Karpas-422 (cell line): ENCODE results near the gene LRRC4. TPM values are rescaled to one million over a fixed set of nuclear protein-coding genes. Genes with fewer than 3 reads are reported as not detected.
A peak's percentile ranks its signal among the peaks of the same experiment; 100 is the strongest.

Source experiments
- DNase-seq: peaks from one replicate; pipeline ENCODE4 v3.0.0-alpha.2; 2015
- H2AFZ ChIP-seq: fragments of 200-600 bp; sonication (generic); 2 replicates; pipeline ENCODE4 v1.6.1; 2014; ENCODE audit warnings: antibody characterized with exemption, low read length, mixed read lengths
- H3K27ac ChIP-seq: fragments of 200-600 bp; sonication (generic); 2 replicates; pipeline ENCODE4 v1.5.1; 2014; ENCODE audit warnings: mild to moderate bottlenecking, low read length, moderate library complexity
- H3K27me3 ChIP-seq: fragments of 200-600 bp; sonication (generic); 2 replicates; pipeline ENCODE4 v1.6.1; 2014; ENCODE audit warnings: low read length, mixed read lengths
- H3K36me3 ChIP-seq: fragments of 200-600 bp; sonication (generic); 2 replicates; pipeline ENCODE4 v1.6.1; 2014; ENCODE audit warnings: low read length, mixed read lengths; ENCODE audit not compliant: insufficient read depth
- H3K4me1 ChIP-seq: fragments of 200-600 bp; sonication (generic); 2 replicates; pipeline ENCODE4 v1.6.1; 2014; ENCODE audit warnings: mild to moderate bottlenecking, low read length, mixed read lengths
- H3K4me2 ChIP-seq: fragments of 200-600 bp; sonication (generic); 2 replicates; pipeline ENCODE4 v1.6.1; 2014; ENCODE audit warnings: low read length, low read depth, mild to moderate bottlenecking; ENCODE audit not compliant: poor library complexity, severe bottlenecking
- H3K4me3 ChIP-seq: fragments of 200-600 bp; sonication (generic); 2 replicates; pipeline ENCODE4 v1.5.1; 2014; ENCODE audit warnings: mild to moderate bottlenecking, antibody characterized with exemption, low read length, mixed read lengths
- H3K79me2 ChIP-seq: fragments of 200-600 bp; sonication (generic); 2 replicates; pipeline ENCODE4 v1.6.1; 2014; ENCODE audit warnings: mild to moderate bottlenecking, low read length, mixed read lengths
- H3K9ac ChIP-seq: fragments of 200-600 bp; sonication (generic); 2 replicates; pipeline ENCODE4 v1.6.0; 2014; ENCODE audit warnings: low read length
- H3K9me2 ChIP-seq: fragments of 200-600 bp; sonication (generic), shearing (Covaris generic); replicated peaks from 2 replicates; pipeline ENCODE4 v1.6.0; 2014; ENCODE audit warnings: mild to moderate bottlenecking, low read length, moderate library complexity; ENCODE audit not compliant: insufficient read depth
- H3K9me3 ChIP-seq: fragments of 300-700, 200-600 bp; sonication (generic); 2 replicates; pipeline ENCODE4 v1.6.1; 2014; ENCODE audit warnings: low read length, mixed read lengths
- H4K20me1 ChIP-seq: fragments of 200-600 bp; sonication (generic); 2 replicates; pipeline ENCODE4 v1.6.1; 2014; ENCODE audit warnings: mild to moderate bottlenecking, antibody characterized with exemption, low read length, low read depth; ENCODE audit not compliant: insufficient read depth
- total RNA-seq: library from RNA; depleted of rRNA; stranded (reverse); fragments of >200 nt; shearing (Covaris generic); gene quantifications from 2 replicates; pipeline ENCODE4 v1.2.3, GENCODE V29; 2014; ENCODE audit warnings: low replicate concordance

Gene LRRC4
- total RNA-seq, 1 experiment from 2014 or later: 52.0 TPM

DNA sequence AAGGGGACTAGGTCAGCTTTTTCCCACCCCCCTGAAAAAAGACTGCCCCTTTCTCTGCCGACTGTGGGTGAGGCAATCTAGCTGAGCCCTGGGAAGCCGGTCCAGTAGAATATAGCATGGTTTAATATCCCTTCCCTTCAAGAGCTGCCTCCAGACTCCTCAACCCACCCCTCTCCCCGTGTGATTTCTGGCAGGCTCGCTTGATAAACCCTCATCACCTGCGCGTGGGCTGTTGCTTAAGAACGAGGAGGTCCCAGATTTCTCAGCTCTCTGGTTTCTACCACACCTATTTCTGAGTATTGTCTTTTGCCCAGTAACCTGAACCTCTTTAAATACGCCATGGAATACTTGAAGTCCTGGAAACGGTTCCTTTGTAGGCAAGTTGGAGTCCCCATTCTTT lies 2.0 kb upstream of the LRRC4 start:
- no peak for DNase-seq
- Histone ChIP-seq H3K36me3 (peaks cover 8% of the 10 kb centered on the region), H3K4me3 (peak overlapping the region; percentile 71), H3K27ac (peak overlapping the region; percentile 83), H4K20me1 (peaks cover 23% of the 10 kb centered on the region), H3K4me2 (peak overlapping the region; percentile 67), H3K27me3 (no peaks in the 10 kb centered on the region), H3K4me1 (peaks cover 83% of the 10 kb centered on the region), H2AFZ (no peak overlapping the region), H3K9ac (peak overlapping the region; percentile 80), H3K9me3 (no peaks in the 10 kb centered on the region), H3K79me2 (peaks cover 57% of the 10 kb centered on the region), H3K9me2 (no peaks in the 10 kb centered on the region)

DNA sequence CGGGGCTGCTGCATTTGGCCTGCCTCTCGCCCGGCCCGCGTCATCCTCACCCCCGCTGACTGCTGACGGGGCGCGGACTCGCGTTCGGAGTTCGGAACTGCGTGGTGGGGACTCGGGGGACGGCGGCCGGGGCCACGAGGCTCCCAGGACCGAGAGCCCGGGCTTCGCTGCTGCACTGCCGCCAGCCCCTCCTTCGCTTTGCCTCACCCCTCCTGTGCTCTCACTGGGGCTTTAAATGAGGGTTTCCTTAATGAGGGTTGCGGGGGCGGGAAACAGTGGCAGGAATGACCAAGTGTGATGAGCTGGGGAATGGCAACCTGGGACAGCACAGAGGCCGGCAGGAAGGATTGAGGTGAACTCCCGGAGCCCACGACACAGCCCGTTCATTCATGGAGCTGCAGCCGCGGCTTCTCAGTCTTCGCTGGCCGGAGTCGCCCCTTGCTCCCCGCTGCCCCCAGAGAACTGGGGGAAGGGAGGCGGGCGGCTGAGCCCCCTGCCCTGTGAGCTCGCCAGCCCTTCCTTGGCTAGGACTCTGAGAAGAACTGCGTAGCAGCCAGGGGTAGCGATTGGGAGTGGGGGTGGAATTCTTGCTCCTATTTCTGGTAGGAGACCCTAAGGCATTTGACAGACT lies 1.5 kb upstream of the LRRC4 start:
- Histone ChIP-seq H3K4me1 (peaks cover 83% of the 10 kb centered on the region), H3K27me3 (no peaks in the 10 kb centered on the region), H3K79me2 (peaks cover 57% of the 10 kb centered on the region), H3K36me3 (peaks cover 8% of the 10 kb centered on the region), H3K4me2 (peak overlapping the region; percentile 67), H3K9me3 (no peaks in the 10 kb centered on the region), H4K20me1 (peaks cover 23% of the 10 kb centered on the region), H3K9me2 (no peaks in the 10 kb centered on the region), H3K27ac (peak overlapping the region; percentile 83), H2AFZ (no peak overlapping the region), H3K4me3 (peak overlapping the region; percentile 71), H3K9ac (peak overlapping the region; percentile 80)
- no peak for DNase-seq

DNA sequence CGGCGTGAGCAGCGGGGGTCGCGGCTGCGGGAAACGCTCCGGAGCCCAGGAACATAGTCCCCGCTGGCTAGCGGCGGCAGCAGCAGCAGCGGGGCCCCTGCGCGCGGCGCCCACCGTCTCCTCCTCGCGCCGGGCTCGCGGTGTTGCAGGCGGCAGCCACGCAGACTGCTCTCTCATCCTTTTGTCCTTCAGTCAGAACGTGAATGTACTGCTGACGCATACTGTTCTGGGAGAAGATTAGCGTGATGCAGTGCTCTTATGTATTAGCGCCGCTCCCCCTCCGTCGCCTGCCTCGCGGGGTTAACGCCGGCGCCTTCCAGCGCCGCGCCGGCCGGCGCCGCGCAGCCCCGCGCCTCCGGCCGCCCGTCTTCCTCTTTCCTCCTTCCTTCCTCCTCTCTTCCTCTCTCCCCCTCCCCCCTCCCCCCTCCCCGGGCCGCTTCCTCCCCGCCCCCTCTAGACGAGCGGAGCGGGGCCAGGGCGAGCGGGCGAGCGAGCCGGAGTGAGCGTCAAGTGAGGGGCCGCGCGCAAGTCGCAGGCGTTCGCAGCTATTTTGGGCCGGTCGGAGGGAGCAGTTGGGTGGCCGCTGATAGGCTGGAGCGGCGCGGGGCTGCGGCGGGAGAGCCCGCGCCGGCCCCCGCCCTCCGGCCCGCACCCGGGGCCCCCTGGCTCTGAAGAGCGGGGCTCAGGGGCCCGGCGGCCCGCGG lies 816 bp upstream of the LRRC4 start:
- H3K9me3 ChIP-seq: no peaks in the 10 kb centered on the region
- H3K9ac ChIP-seq: peak overlapping the region; percentile 80
- peaks cover 8% of the 10 kb centered on the region for H3K36me3 ChIP-seq
- peak overlapping the region; percentile 67 for H3K4me2 ChIP-seq
- DNase-seq: peak; percentile 92
- peak overlapping the region; percentile 83 for H3K27ac ChIP-seq
- no peaks in the 10 kb centered on the region for H3K27me3 ChIP-seq
- H3K79me2 ChIP-seq: peaks cover 57% of the 10 kb centered on the region
- H3K9me2 ChIP-seq: no peaks in the 10 kb centered on the region
- peaks cover 83% of the 10 kb centered on the region for H3K4me1 ChIP-seq
- peaks cover 20% of the 10 kb centered on the region for H4K20me1 ChIP-seq
- H2AFZ ChIP-seq: no peak overlapping the region
- peak overlapping the region; percentile 71 for H3K4me3 ChIP-seq

DNA sequence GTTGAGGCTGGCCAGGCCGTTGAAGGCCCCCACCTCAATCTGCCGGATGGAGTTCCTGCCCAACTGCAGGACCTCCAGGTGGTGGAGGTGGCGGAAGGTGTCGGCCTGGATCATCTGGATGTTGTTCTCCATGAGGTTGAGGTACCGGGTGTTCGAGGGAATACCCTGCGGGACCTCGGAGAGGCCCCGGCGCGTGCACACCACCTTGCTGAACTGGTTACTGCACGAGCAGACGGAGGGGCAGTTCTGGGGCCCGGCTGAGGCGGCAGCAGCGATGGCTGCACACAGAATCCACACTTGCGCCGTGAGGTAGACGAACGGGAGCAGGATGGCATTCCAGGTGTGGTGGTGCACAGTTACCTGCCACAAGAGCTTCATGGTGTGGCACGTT lies 979 bp downstream of the LRRC4 start:
- peak overlapping the region; percentile 67 for H3K9ac ChIP-seq
- H3K9me2 ChIP-seq: no peaks in the 10 kb centered on the region
- peaks cover 33% of the 10 kb centered on the region for H4K20me1 ChIP-seq
- no peaks in the 10 kb centered on the region for H3K9me3 ChIP-seq
- H3K79me2 ChIP-seq: peaks cover 75% of the 10 kb centered on the region
- peak overlapping the region; percentile 74 for H3K4me3 ChIP-seq
- H3K27ac ChIP-seq: peak overlapping the region; percentile 63
- DNase-seq: no peak
- H3K36me3 ChIP-seq: peaks cover 18% of the 10 kb centered on the region
- peaks cover 83% of the 10 kb centered on the region for H3K4me1 ChIP-seq
- H3K27me3 ChIP-seq: no peaks in the 10 kb centered on the region
- H2AFZ ChIP-seq: no peak overlapping the region
- H3K4me2 ChIP-seq: peak overlapping the region; percentile 74

DNA sequence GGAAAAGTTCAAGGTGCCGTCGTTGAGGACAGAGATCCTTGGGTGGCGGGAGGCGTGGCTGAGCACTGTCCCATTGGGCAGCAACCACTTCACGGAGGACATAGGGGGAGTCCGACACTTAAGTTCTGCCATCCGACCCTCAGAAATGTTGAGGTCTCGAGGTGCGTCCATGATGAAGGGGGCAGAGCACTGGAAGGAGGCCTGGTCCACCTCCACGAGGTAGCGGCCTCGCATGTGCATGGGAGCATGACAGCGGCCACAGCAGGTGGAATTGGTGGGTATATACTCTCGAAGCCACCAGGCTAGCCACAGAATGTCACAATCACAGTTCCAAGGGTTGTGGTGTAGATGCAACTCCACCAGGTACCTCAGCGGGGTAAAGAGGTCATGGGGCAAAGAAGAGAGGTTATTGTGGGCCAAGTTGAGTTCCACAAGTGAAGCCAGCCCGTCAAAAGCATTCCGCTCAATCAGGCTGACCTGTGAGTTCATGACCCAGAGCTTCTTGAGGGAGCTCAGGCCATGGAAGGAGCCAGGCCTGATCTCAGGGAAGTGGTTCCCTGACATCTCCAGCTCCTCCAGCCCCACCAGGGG lies 1.7 kb downstream of the LRRC4 start:
- Histone ChIP-seq H2AFZ (no peak overlapping the region), H3K36me3 (peaks cover 18% of the 10 kb centered on the region), H3K9me2 (no peaks in the 10 kb centered on the region), H3K9ac (peak overlapping the region; percentile 67), H3K79me2 (peaks cover 79% of the 10 kb centered on the region), H3K27me3 (no peaks in the 10 kb centered on the region), H3K4me2 (peak overlapping the region; percentile 74), H3K9me3 (no peaks in the 10 kb centered on the region), H3K27ac (peak overlapping the region; percentile 63; the same call in 1 of the 2 replicates), H4K20me1 (peaks cover 33% of the 10 kb centered on the region), H3K4me1 (peaks cover 83% of the 10 kb centered on the region), H3K4me3 (peak overlapping the region; percentile 74)
- DNase-seq: no peak

DNA sequence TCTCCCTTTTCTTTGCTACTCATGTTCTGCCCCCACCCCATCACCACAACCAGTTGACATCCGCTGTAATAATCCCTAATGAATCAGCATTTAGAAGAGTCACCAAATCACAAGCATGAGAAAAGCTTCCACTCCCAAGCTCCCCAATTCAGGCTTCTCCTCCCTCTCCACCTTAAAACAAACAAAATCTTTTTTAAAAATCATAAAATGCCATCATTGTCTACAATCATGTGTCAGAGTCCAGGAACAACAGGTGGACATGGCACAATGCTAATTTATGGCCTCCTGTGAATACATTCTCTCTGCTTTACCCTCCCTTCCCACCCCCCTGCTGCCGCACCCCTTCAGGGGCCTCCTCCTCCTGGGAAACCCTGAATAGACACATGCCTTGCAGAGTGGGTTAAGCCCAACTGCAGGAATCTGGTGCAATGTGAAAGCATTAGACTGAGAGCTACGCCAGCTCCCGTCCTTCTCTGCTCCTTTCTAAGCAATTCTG lies 3.7 kb downstream of the LRRC4 start:
- Histone ChIP-seq H3K9me2 (no peaks in the 10 kb centered on the region), H3K9ac (peak overlapping the region; percentile 67), H3K79me2 (peaks cover 87% of the 10 kb centered on the region), H3K9me3 (no peaks in the 10 kb centered on the region), H3K4me2 (peak overlapping the region; percentile 74), H3K27ac (peak overlapping the region; percentile 87), H3K27me3 (no peaks in the 10 kb centered on the region), H2AFZ (no peak overlapping the region), H3K4me1 (peaks cover 83% of the 10 kb centered on the region), H4K20me1 (peaks cover 33% of the 10 kb centered on the region), H3K36me3 (peaks cover 27% of the 10 kb centered on the region), H3K4me3 (peak overlapping the region; percentile 74)
- peak; percentile 60 for DNase-seq

DNA sequence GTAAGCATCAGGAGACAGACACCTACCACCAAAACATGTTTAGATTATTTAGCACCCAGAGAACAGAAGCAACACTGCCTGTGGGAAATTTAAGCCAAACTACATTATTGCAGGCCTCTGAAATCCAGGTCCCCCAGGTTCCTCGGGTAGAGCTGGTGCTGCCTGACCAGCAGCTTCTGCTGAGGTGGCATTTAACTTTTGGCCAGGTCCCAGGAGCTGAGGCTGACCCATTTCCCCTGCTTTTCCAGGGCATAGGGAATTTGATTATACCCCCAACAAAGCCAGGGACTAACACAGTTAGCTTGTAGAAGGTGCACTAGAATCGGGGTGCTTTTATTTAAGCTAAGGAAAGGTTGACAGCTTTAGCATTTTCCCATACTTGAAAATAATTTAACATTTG lies 4.7 kb downstream of the LRRC4 start:
- peak overlapping the region; percentile 74 for H3K4me2 ChIP-seq
- peaks cover 27% of the 10 kb centered on the region for H3K36me3 ChIP-seq
- peak overlapping the region; percentile 87 for H3K27ac ChIP-seq
- H3K4me1 ChIP-seq: peaks cover 91% of the 10 kb centered on the region
- H4K20me1 ChIP-seq: peaks cover 33% of the 10 kb centered on the region
- H2AFZ ChIP-seq: no peak overlapping the region
- peak overlapping the region; percentile 67 for H3K9ac ChIP-seq
- H3K9me3 ChIP-seq: no peaks in the 10 kb centered on the region
- no peak for DNase-seq
- H3K79me2 ChIP-seq: peaks cover 95% of the 10 kb centered on the region
- H3K27me3 ChIP-seq: no peaks in the 10 kb centered on the region
- H3K4me3 ChIP-seq: peak overlapping the region; percentile 74
- H3K9me2 ChIP-seq: no peaks in the 10 kb centered on the region

DNA sequence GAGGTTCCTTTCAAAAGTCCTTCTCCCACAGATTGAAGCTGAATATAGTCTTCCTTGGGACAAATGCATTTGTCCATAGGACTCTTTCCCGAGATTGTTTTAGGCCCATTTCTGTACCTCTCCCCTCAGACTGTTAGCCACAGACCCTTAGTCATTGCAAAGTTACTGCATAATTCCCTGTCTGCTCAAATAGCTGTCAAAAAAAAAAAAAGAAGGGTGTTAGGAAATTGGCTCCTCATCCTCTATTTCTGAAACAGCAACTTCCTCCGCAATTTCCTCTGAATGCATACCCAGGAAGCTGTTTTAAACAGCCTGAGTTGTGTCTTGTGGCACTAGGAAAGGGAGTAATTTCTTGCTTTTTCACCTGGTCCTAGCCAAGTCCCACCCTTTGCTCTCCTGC lies 5.4 kb downstream of the LRRC4 start:
- Histone ChIP-seq H3K4me3 (peak overlapping the region; percentile 74), H3K36me3 (peaks cover 28% of the 10 kb centered on the region), H2AFZ (no peak overlapping the region), H3K4me2 (peak overlapping the region; percentile 74), H3K27ac (peak overlapping the region; percentile 87), H3K27me3 (no peaks in the 10 kb centered on the region), H3K9me2 (no peaks in the 10 kb centered on the region), H3K9me3 (no peaks in the 10 kb centered on the region), H4K20me1 (peaks cover 38% of the 10 kb centered on the region), H3K79me2 (peaks cover 98% of the 10 kb centered on the region), H3K9ac (peak overlapping the region; percentile 67), H3K4me1 (peaks cover 98% of the 10 kb centered on the region)
- DNase-seq: no peak
